Pancreas (tissue), 10 donors: ENCODE results near the gene GSTM3. TPM values are rescaled to one million over a fixed set of nuclear protein-coding genes. Genes with fewer than 3 reads are reported as not detected.
A peak's percentile ranks its signal among the peaks of the same experiment; 100 is the strongest.

ENCODE experiments used
- ATAC-seq, 4 donors: fragments of 200-7000 bp; cut with Tn5 transposase; one replicate each; pipeline versions ENCODE4 v1.8.0 to v1.9.1; 2020; ENCODE audit warnings: mild to moderate bottlenecking in 4 of 4, moderate library complexity in 4 of 4
- DNase-seq, 6 donors: peaks; one replicate each; pipeline ENCODE4 v3.0.0-alpha.2; 2020
- FAIRE-seq: peaks from 2 replicates; lab custom pipeline; 2012; peaks lifted over from hg19 to GRCh38; lab: Jason Lieb, UNC
- H3K27ac ChIP-seq, 4 donors: fragments of 200-600 bp; sonication (generic); 1 replicate in 3 of 4; 2 replicates in 1 of 4; pipeline versions ENCODE4 v1.5.0 to v1.8.0; 2020
- H3K27me3 ChIP-seq, 4 donors: fragments of 200-600 bp; one replicate each; pipeline ENCODE4 v1.8.0; 2021
- H3K36me3 ChIP-seq, 3 donors: fragments of 200-600 bp; sonication (generic) in 1 of 3; one replicate each; pipeline versions ENCODE4 v1.5.0 to v1.8.0; 2020 to 2021
- H3K4me1 ChIP-seq, 3 donors: fragments of 200-600 bp; one replicate each; pipeline ENCODE4 v1.8.0; 2021
- H3K4me3 ChIP-seq, 4 donors: fragments of 200-600 bp; sonication (generic) in 2 of 4; one replicate each; pipeline versions ENCODE4 v1.5.0 to v1.8.0; 2020 to 2021
- H3K9me3 ChIP-seq, 4 donors: fragments of 200-600 bp; one replicate each; pipeline ENCODE4 v1.8.0; 2021
- CTCF ChIP-seq, 4 donors: fragments of 200-600 bp; sonication (generic) in 3 of 4; IDR thresholded peaks; one replicate each; pipeline versions ENCODE4 v1.5.0 to v1.8.0; 2021; ENCODE audit warnings: antibody characterized with exemption in 4 of 4
- WGBS, 2 donors: extraction: QIAGEN DNeasy Blood & Tissue Kit; methylation state at CpG; one replicate each; pipeline ENCODE4 v1.1.7; 2013; 5-methylcytosine and 5-hydroxymethylcytosine counted together
- intact Hi-C, 3 donors: fragments of 100-400 bp; cut with DNase I; formaldehyde crosslinking; loops; one replicate each; pipeline versions ENCODE4 v1.11.1 to v1.14.2; 2022
- polyA plus RNA-seq, 2 donors: library from polyadenylated mRNA; stranded (reverse); fragments of 200-250 nt; gene quantifications; one replicate each; pipeline ENCODE4 v1.2.3, GENCODE V29; 2013
- total RNA-seq, 6 donors: library from RNA; stranded (reverse); fragmentation: NEBNext Ultra II Directional in 4 of 6; extraction: Animal tissue kit (Norgen Biotek cat#: 25700) in 4 of 6; gene quantifications; one replicate each; pipeline versions ENCODE4 v1.2.1 to v1.2.4, GENCODE V29; 2021 to 2023
- donor health status: healthy with polysubstance abuse.
- donor health status: DM: no; HTN: no; CAD: no; lungs with moderate emphysema.
- donor health status: DM: no; HTN: no; CAD: no.
- donor health status: control.
- donor health status: control.
- donor health status: Bipolar disorder and iron deficiency.
- donor health status: DM: yes; HTN: yes; CAD: no.
- donor health status: DM: no; HTN: no; CAD: no.
- donor health status: DM: no; HTN: no; CAD: no.
- donor health status: DM: yes; HTN: yes; CAD: no.

Gene GSTM3
- total and polyA plus RNA-seq, 8 donors: 13.9 to 58.1 (median 24.7) TPM

- Histone ChIP-seq H3K27me3 (no peaks in the 10 kb centered on the region), H3K4me1 (no peaks in the 10 kb centered on the region), H3K36me3 (no peaks in the 10 kb centered on the region), H3K27ac (no peak overlapping the region), H3K4me3 (no peak overlapping the region), H3K9me3 (no peaks in the 10 kb centered on the region)
- intact Hi-C loops: loop anchor here in 2 of 3 donors (5.0 to 10.0 kb wide), 4 partner anchors 130 to 230 kb away; partner anchors contain the start of gene GNAI3 (in 1 of the 2)
- FAIRE-seq: no peak
- WGBS, 2 donors: 84 to 90% methylated on average over 6 of the region's 6 CpGs
- no peak for ATAC-seq
- DNase-seq: peak in 2 of 6 donors; percentile 36 to 62
- no peak for TF ChIP-seq CTCF (IDR thresholded peaks at IDR 0.05)
These were observed 31.9 kb upstream of the GSTM3 start for GRCh38 chr1:109772658-109773202.

- 67% methylated on average over 10 of the region's 10 CpGs for WGBS, 2 donors
These were observed 31.1 kb upstream of the GSTM3 start for GRCh38 chr1:109771712-109772657.

GRCh38 chr1:109770331-109771095, 29.7 kb upstream of the GSTM3 start:
- ATAC-seq (no peak), FAIRE-seq (no peak), DNase-seq (peak in 2 of 6 donors; percentile 44 to 54)
- H3K9me3 ChIP-seq: no peaks in the 10 kb centered on the region
- no peaks in the 10 kb centered on the region for H3K27me3 ChIP-seq
- no peaks in the 10 kb centered on the region for H3K4me1 ChIP-seq
- H3K4me3 ChIP-seq: no peak overlapping the region
- WGBS, 2 donors: 75 to 76% methylated on average over 11 of the region's 11 CpGs
- no peaks in the 10 kb centered on the region for H3K36me3 ChIP-seq
- no peak for TF ChIP-seq CTCF (IDR thresholded peaks at IDR 0.05)
- no peak overlapping the region for H3K27ac ChIP-seq
- intact Hi-C loops: loop anchor here in 2 of 3 donors (5.0 to 10.0 kb wide), 4 partner anchors 128 to 228 kb away; partner anchors contain the start of gene GNAI3 (in 1 of the 2)

More at GRCh38 chr1:109771712-109772657, 31.1 kb upstream of the GSTM3 start:
- H3K4me3 ChIP-seq: no peak overlapping the region
- no peaks in the 10 kb centered on the region for H3K9me3 ChIP-seq
- FAIRE-seq (no peak), ATAC-seq (no peak), DNase-seq (peak in 1 of 6 donors; percentile 37)
- no peak overlapping the region for H3K27ac ChIP-seq
- H3K27me3 ChIP-seq: no peaks in the 10 kb centered on the region
- H3K4me1 ChIP-seq: no peaks in the 10 kb centered on the region
- intact Hi-C loops: loop anchor here in 2 of 3 donors (5.0 to 10.0 kb wide), 4 partner anchors 130 to 230 kb away; partner anchors contain the start of gene GNAI3 (in 1 of the 2)
- no peak for TF ChIP-seq CTCF (IDR thresholded peaks at IDR 0.05)
- H3K36me3 ChIP-seq: no peaks in the 10 kb centered on the region

- ATAC-seq (no peak), DNase-seq (peak in 2 of 6 donors; percentile 0 to 27), FAIRE-seq (no peak)
- Histone ChIP-seq H3K36me3 (no peaks in the 10 kb centered on the region), H3K9me3 (no peaks in the 10 kb centered on the region), H3K4me1 (no peaks in the 10 kb centered on the region), H3K4me3 (no peak overlapping the region), H3K27ac (no peak overlapping the region), H3K27me3 (no peaks in the 10 kb centered on the region)
- TF ChIP-seq CTCF (IDR thresholded peaks at IDR 0.05): no peak
- intact Hi-C loops: loop anchor here in 2 of 3 donors (5.0 to 10.0 kb wide), 4 partner anchors 127 to 227 kb away; partner anchors contain the start of gene GNAI3 (in 1 of the 2)
- WGBS, 2 donors: 79 to 89% methylated on average over 11 of the region's 11 CpGs
These were observed 28.7 kb upstream of the GSTM3 start for GRCh38 chr1:109769330-109770078.
